Measurements from ENCODE around the gene SPATA33. TPM values are rescaled to one million over a fixed set of nuclear protein-coding genes. Genes with fewer than 3 reads are reported as not detected.

Gene SPATA33
- total RNA-seq, 2 experiments from 2014 or later, result 4.4 to 7.1 TPM

- Mint-ChIP-seq H3K9me3 (no peaks in the 10 kb centered on the region), H3K4me3 (peak overlapping the region; percentile 78), H3K4me1 (ENCODE audit: low read depth) (peaks cover 11% of the 10 kb centered on the region), H3K27me3 (no peaks in the 10 kb centered on the region), H3K27ac (peak overlapping the region; percentile 57), H3K36me3 (ENCODE audit: low read depth) (peaks cover 31% of the 10 kb centered on the region)
- TF ChIP-seq, protein P1, sequence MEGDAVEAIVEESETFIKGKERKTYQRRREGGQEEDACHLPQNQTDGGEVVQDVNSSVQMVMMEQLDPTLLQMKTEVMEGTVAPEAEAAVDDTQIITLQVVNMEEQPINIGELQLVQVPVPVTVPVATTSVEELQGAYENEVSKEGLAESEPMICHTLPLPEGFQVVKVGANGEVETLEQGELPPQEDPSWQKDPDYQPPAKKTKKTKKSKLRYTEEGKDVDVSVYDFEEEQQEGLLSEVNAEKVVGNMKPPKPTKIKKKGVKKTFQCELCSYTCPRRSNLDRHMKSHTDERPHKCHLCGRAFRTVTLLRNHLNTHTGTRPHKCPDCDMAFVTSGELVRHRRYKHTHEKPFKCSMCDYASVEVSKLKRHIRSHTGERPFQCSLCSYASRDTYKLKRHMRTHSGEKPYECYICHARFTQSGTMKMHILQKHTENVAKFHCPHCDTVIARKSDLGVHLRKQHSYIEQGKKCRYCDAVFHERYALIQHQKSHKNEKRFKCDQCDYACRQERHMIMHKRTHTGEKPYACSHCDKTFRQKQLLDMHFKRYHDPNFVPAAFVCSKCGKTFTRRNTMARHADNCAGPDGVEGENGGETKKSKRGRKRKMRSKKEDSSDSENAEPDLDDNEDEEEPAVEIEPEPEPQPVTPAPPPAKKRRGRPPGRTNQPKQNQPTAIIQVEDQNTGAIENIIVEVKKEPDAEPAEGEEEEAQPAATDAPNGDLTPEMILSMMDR (IDR thresholded peaks at IDR 0.05), result peak; percentile 34
- DNase-seq (no peak), ATAC-seq (ENCODE audit: poor library complexity) (no peak)
- Histone ChIP-seq H3K36me3 (ENCODE audit: insufficient read depth, low read length) (peaks cover 20% of the 10 kb centered on the region), H3K4me3 (ENCODE audit: low read length) (no peak overlapping the region), H3K27me3 (ENCODE audit: control insufficient read depth in 1 of 2, insufficient read depth in 2 of 2, low read length in 2 of 2) (no peaks in the 10 kb centered on the region), H3K9me3 (ENCODE audit: control insufficient read depth in 1 of 2, insufficient read depth in 1 of 2, low read length in 2 of 2) (no peaks in the 10 kb centered on the region), H3K4me1 (ENCODE audit: insufficient read depth, low read length) (peaks cover 13% of the 10 kb centered on the region), H3K27ac (ENCODE audit: low read depth in 1 of 2, low read length in 2 of 2) (no peak overlapping the region)
- intact Hi-C loops (cut with DNase I, micrococcal nuclease), result loop anchor here (1.0 to 10.0 kb wide), 2 partner anchors 66 to 307 kb away; partner anchors contain the start of gene CPNE7 (in 1 of the 2)
- ChIA-PET CTCF (interaction anchor here (0.8 kb wide), 1 partner anchor 59 kb away, joined by 3 read pairs; no protein-coding TSS in a partner anchor), POLR2A (interaction anchor here (1.0 kb wide), 1 partner anchor 75 kb away, joined by 3 read pairs; no protein-coding TSS in a partner anchor)
Measured at GRCh38 chr16:89641458-89642119, 16.0 kb upstream of the SPATA33 start.

DNA sequence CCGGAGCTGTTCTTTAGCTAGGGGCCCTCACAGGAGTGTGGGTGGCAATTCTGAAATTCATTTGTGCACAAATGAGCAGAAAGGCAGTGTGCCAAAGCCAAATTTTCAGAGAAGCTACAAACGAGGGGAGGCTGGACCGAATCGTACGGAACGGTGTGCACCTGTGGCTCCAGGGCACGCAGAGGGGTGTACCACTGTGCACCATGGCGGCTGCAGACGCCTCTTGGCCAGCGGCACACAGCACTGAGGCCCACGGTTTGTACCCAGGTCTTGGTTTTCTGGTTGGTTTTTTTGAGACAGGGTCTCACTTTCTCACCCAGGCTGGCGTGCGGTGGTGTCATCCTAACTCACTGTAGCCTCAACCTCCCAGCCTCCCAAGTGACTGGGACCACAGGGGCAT is 15.1 kb upstream of the SPATA33 start:
- DNase-seq (no peak), ATAC-seq (ENCODE audit: poor library complexity) (no peak)
- intact Hi-C loops (cut with DNase I, micrococcal nuclease), result loop anchor here in 1 of 2 experiments (10.0 kb wide), 1 partner anchor 308 kb away; no protein-coding TSS in a partner anchor
- no peak overlapping the region for H3K27ac ChIP-seq (ENCODE audit: low read depth in 1 of 2, low read length in 2 of 2)
- TF ChIP-seq, protein P1 (IDR thresholded peaks at IDR 0.05), result no peak
- Mint-ChIP-seq H3K4me1 (ENCODE audit: low read depth) (peaks cover 11% of the 10 kb centered on the region), H3K27ac (no peak overlapping the region), H3K9me3 (no peaks in the 10 kb centered on the region), H3K36me3 (ENCODE audit: low read depth) (peaks cover 31% of the 10 kb centered on the region), H3K27me3 (no peaks in the 10 kb centered on the region), H3K4me3 (no peak overlapping the region)
- no peaks in the 10 kb centered on the region for H3K27me3 ChIP-seq (ENCODE audit: control insufficient read depth in 1 of 2, insufficient read depth in 2 of 2, low read length in 2 of 2)
- ChIA-PET CTCF (interaction anchor here (0.5 kb wide), 1 partner anchor 139 kb away, joined by 3 read pairs; no protein-coding TSS in a partner anchor), POLR2A (no interaction called here)
- peaks cover 28% of the 10 kb centered on the region for H3K36me3 ChIP-seq (ENCODE audit: insufficient read depth, low read length)
- H3K4me1 ChIP-seq (ENCODE audit: insufficient read depth, low read length), result peaks cover 13% of the 10 kb centered on the region
- H3K4me3 ChIP-seq (ENCODE audit: low read length), result no peak overlapping the region
- H3K9me3 ChIP-seq (ENCODE audit: control insufficient read depth in 1 of 2, insufficient read depth in 1 of 2, low read length in 2 of 2), result no peaks in the 10 kb centered on the region

DNA sequence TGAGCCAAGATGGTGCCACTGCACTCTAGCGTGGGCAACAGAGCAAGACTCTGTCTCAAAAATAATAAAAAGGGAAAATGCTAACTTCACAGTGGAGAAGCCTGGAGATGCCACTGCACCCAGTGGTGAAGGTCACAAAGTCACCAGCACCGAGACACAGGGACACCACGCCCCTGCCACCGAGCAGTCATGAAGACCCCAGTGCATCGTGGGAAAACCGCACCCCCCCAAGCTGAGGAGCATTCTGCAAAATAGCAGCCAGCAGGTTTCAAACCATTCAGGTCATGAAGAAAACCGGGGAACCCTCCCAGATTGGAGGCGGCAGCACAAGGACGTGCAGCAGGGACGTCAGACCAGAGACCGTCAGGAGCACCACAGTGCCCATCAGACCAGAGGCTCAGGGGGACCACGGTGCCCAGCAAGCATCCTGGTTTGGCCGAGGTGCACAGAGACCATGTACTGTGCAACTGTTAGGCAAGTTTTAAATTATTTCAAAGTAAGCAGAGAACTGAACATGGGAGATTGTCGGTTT is 13.8 kb upstream of the SPATA33 start:
- CTCF ChIA-PET, result no interaction called here
- POLR2A ChIA-PET, result no interaction called here
- H3K36me3 ChIP-seq (ENCODE audit: insufficient read depth, low read length), result peaks cover 33% of the 10 kb centered on the region

More for the DNA sequence above, 13.8 kb upstream of the SPATA33 start:
- intact Hi-C loops (cut with DNase I, micrococcal nuclease), result loop anchor here in 1 of 2 experiments (10.0 kb wide), 1 partner anchor 309 kb away; no protein-coding TSS in a partner anchor
- no peak overlapping the region for H3K4me3 Mint-ChIP-seq
- H3K9me3 ChIP-seq (ENCODE audit: control insufficient read depth in 1 of 2, insufficient read depth in 1 of 2, low read length in 2 of 2), result no peaks in the 10 kb centered on the region
- peaks cover 34% of the 10 kb centered on the region for H3K36me3 Mint-ChIP-seq (ENCODE audit: low read depth)
- peaks cover 13% of the 10 kb centered on the region for H3K4me1 ChIP-seq (ENCODE audit: insufficient read depth, low read length)
- H3K27ac Mint-ChIP-seq, result peak overlapping the region; percentile 5
- H3K4me3 ChIP-seq (ENCODE audit: low read length), result no peak overlapping the region
- TF ChIP-seq, protein P1 (IDR thresholded peaks at IDR 0.05), result no peak
- H3K4me1 Mint-ChIP-seq (ENCODE audit: low read depth), result peaks cover 11% of the 10 kb centered on the region
- H3K27ac ChIP-seq (ENCODE audit: low read depth in 1 of 2, low read length in 2 of 2), result no peak overlapping the region
- no peaks in the 10 kb centered on the region for H3K9me3 Mint-ChIP-seq
- H3K27me3 ChIP-seq (ENCODE audit: control insufficient read depth in 1 of 2, insufficient read depth in 2 of 2, low read length in 2 of 2), result no peaks in the 10 kb centered on the region
- DNase-seq, result no peak
- no peak for ATAC-seq (ENCODE audit: poor library complexity)
- no peaks in the 10 kb centered on the region for H3K27me3 Mint-ChIP-seq
